Bronchial epithelial cell (primary cell): ENCODE data around the gene ADCY2. TPM values are rescaled to one million over a fixed set of nuclear protein-coding genes. Genes with fewer than 3 reads are reported as not detected.

Source experiments
- DNase-seq: peaks from one replicate; pipeline ENCODE4 v3.0.0-alpha.2; 2010; ENCODE audit warnings: low read depth
- FAIRE-seq: peaks from 2 replicates; lab custom pipeline; 2011; peaks lifted over from hg19 to GRCh38; lab: Jason Lieb, UNC
- H3K27me3 ChIP-seq: 2 replicates; pipeline ENCODE4 v1.5.1; 2011; ENCODE audit warnings: low read length; ENCODE audit not compliant: control insufficient read depth, insufficient read depth
- H3K36me3 ChIP-seq: 2 replicates; pipeline ENCODE4 v1.5.1; 2011; ENCODE audit warnings: low read length; ENCODE audit not compliant: control insufficient read depth, insufficient read depth
- H3K4me3 ChIP-seq: 2 replicates; pipeline ENCODE4 v1.5.1; 2011; ENCODE audit warnings: mild to moderate bottlenecking, low read depth, low read length, control low read depth
- CTCF ChIP-seq: IDR thresholded peaks from 2 replicates; pipeline ENCODE4 v1.5.1; 2011; ENCODE audit warnings: mild to moderate bottlenecking, moderate library complexity, low read length, control low read depth, inconsistent platforms; ENCODE audit not compliant: insufficient read depth, severe bottlenecking
- total RNA-seq: library from RNA; depleted of rRNA; stranded (reverse); fragments of >200 nt; gene quantifications from 2 replicates; pipeline ENCODE4 v1.2.1, GENCODE V29; 2014

ADCY2 gene
- total RNA-seq, 1 donor from 2014 or later, result under 0.01 TPM

- Histone ChIP-seq H3K36me3 (no peaks in the 10 kb centered on the region), H3K27me3 (no peaks in the 10 kb centered on the region), H3K4me3 (no peak overlapping the region)
- no peak for TF ChIP-seq CTCF
- DNase-seq (no peak), FAIRE-seq (no peak)
Measured at GRCh38 chr5:7565559-7565958, 169.6 kb downstream of the ADCY2 start.

- DNase-seq (no peak), FAIRE-seq (no peak)
- no peaks in the 10 kb centered on the region for H3K36me3 ChIP-seq
- no peak for TF ChIP-seq CTCF
- no peak overlapping the region for H3K4me3 ChIP-seq
- no peaks in the 10 kb centered on the region for H3K27me3 ChIP-seq
Measured at GRCh38 chr5:7576023-7576715, 180.2 kb downstream of the ADCY2 start.

- H3K36me3 ChIP-seq, result no peaks in the 10 kb centered on the region
- no peak for DNase-seq
- H3K27me3 ChIP-seq, result no peaks in the 10 kb centered on the region
- FAIRE-seq, result no peak
- no peak for TF ChIP-seq CTCF
- no peak overlapping the region for H3K4me3 ChIP-seq
Measured at GRCh38 chr5:7577381-7577780, 181.4 kb downstream of the ADCY2 start.

GRCh38 chr5:7578071-7578470, 182.1 kb downstream of the ADCY2 start:
- no peak for TF ChIP-seq CTCF
- FAIRE-seq, result no peak
- no peak overlapping the region for H3K4me3 ChIP-seq
- no peak for DNase-seq
- H3K27me3 ChIP-seq, result no peaks in the 10 kb centered on the region
- no peaks in the 10 kb centered on the region for H3K36me3 ChIP-seq

GRCh38 chr5:7584749-7585148, 188.8 kb downstream of the ADCY2 start:
- Histone ChIP-seq H3K27me3 (no peaks in the 10 kb centered on the region), H3K36me3 (no peaks in the 10 kb centered on the region), H3K4me3 (no peak overlapping the region)
- DNase-seq (no peak), FAIRE-seq (no peak)
- no peak for TF ChIP-seq CTCF

GRCh38 chr5:7585807-7586206, 189.9 kb downstream of the ADCY2 start:
- no peak overlapping the region for H3K4me3 ChIP-seq
- H3K36me3 ChIP-seq, result no peaks in the 10 kb centered on the region
- no peak for TF ChIP-seq CTCF
- DNase-seq, result no peak
- H3K27me3 ChIP-seq, result no peaks in the 10 kb centered on the region
- no peak for FAIRE-seq
